GM19455 (cell line): ENCODE data around the gene PANK4.

Experiments
- ATAC-seq: cut with Tn5 transposase; IDR thresholded peaks from one replicate; pipeline ENCODE4 v1.9.1; 2021; ENCODE audit not compliant: unreplicated experiment

Gene PANK4

GRCh38 chr1:2480236-2480985 lies 46.0 kb downstream of the PANK4 start:
- ATAC-seq = no peak

GRCh38 chr1:2479618-2480017 lies 46.8 kb downstream of the PANK4 start:
- no peak for ATAC-seq

GRCh38 chr1:2479186-2479585 lies 47.2 kb downstream of the PANK4 start:
- ATAC-seq = no peak

GRCh38 chr1:2477791-2478499 lies 48.5 kb downstream of the PANK4 start:
- ATAC-seq = no peak

GRCh38 chr1:2477309-2477708 lies 49.1 kb downstream of the PANK4 start:
- no peak for ATAC-seq

- ATAC-seq = no peak
Measured at GRCh38 chr1:2476061-2476999, 50.1 kb downstream of the PANK4 start, which contains the start of gene PLCH2. Gene PLCH2, plus strand, starts transcription at chr1:2476289. Its CDS starts 300 bp downstream, at chr1:2476589.

- no peak for ATAC-seq
Measured at GRCh38 chr1:2475571-2475970, 50.8 kb downstream of the PANK4 start.

- ATAC-seq = no peak
Measured at GRCh38 chr1:2474933-2475371, 51.4 kb downstream of the PANK4 start.

GRCh38 chr1:2474104-2474844 lies 52.1 kb downstream of the PANK4 start:
- no peak for ATAC-seq

GRCh38 chr1:2473198-2473597 lies 53.2 kb downstream of the PANK4 start:
- ATAC-seq = no peak

- no peak for ATAC-seq
Measured at GRCh38 chr1:2472561-2473177, 53.7 kb downstream of the PANK4 start.

GRCh38 chr1:2472109-2472508 lies 54.3 kb downstream of the PANK4 start:
- no peak for ATAC-seq

GRCh38 chr1:2471587-2472001 lies 54.8 kb downstream of the PANK4 start:
- no peak for ATAC-seq

- ATAC-seq = no peak
Measured at GRCh38 chr1:2471159-2471471, 55.3 kb downstream of the PANK4 start.

- no peak for ATAC-seq
Measured at GRCh38 chr1:2470290-2471158, 55.9 kb downstream of the PANK4 start.

GRCh38 chr1:2469103-2469940 lies 57.1 kb downstream of the PANK4 start:
- ATAC-seq = no peak

- no peak for ATAC-seq
Measured at GRCh38 chr1:2468540-2468939, 57.9 kb downstream of the PANK4 start.

- ATAC-seq = no peak
Measured at GRCh38 chr1:2468041-2468472, 58.3 kb downstream of the PANK4 start.
